ENCODE measurements around the gene LSM2.
"Not testable (repeated sequence)": the region's sequence is repeated elsewhere in the genome, so short reads cannot be mapped to it uniquely, and the experiment has no call there.

The LSM2 gene

DNA sequence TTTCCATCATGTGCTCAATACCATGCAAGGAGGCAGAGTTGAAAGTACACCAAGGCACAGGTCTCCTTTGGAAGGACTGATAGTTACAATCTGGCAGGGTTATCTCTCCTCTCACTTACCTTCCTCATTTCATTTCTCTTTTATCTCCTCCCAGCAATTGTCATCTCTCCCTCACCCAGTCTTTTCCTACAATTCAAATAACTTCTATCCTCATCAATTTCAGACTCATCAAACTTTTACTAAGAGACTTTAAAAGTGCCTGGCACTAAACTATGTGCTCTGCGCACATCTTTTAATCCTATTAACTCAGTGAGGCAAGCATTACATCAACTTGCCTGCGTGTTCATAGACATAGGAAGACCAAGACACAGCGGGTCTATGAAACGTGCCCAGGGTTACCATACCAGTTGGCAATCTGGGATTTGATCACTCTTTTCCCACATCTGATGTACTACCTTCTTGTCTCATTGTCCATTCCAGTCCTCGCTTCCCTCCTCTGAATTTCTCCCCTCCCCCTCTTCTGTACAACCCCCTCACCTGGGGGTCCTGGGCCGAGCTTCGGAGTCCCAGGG, 12.4 kb downstream of the LSM2 start:
- Histone ChIP-seq H3K36me3 (ENCODE audit: control insufficient read depth, insufficient read depth, low read length, severe bottlenecking) (peaks cover 31% of the 10 kb centered on the region), H3K4me1 (ENCODE audit: control insufficient read depth, insufficient read depth, low read length) (peaks cover 3% of the 10 kb centered on the region), H3K9me3 (ENCODE audit: control insufficient read depth, low read length) (no peaks in the 10 kb centered on the region), H3K9ac (ENCODE audit: low read length) (peak overlapping the region; percentile 99), H3K27me3 (replicated peaks; ENCODE audit: control insufficient read depth, insufficient read depth, low read length) (no peaks in the 10 kb centered on the region), H3K4me3 (ENCODE audit: low read length) (peak overlapping the region; percentile 100)
- peak; percentile 65 for DNase-seq (ENCODE audit: low read depth)

DNA sequence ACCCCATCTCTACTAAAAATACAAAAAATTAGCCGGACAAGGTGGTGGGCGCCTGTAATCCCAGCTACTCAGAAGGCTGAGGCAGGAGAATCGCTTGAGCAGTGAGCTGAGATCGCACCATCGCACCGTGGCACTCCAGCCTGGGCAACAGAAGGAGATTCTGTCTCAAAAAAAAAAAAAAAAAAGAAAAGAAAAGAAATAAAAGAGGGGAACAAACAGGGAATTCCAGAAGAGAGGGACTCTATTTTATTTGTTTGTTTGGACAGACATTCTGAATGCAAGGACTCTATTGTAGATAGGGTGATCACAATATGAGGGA, 12.9 kb downstream of the LSM2 start:
- DNase-seq (ENCODE audit: low read depth); H3K27me3 ChIP-seq (replicated peaks; ENCODE audit: control insufficient read depth, insufficient read depth, low read length); H3K9me3 ChIP-seq (ENCODE audit: control insufficient read depth, low read length); H3K4me1 ChIP-seq (ENCODE audit: control insufficient read depth, insufficient read depth, low read length): not testable (repeated sequence)
- H3K36me3 ChIP-seq (ENCODE audit: control insufficient read depth, insufficient read depth, low read length, severe bottlenecking): peaks cover 36% of the 10 kb centered on the region
- peak overlapping the region; percentile 99 for H3K9ac ChIP-seq (ENCODE audit: low read length)
- H3K4me3 ChIP-seq (ENCODE audit: low read length): peak overlapping the region; percentile 100

DNA sequence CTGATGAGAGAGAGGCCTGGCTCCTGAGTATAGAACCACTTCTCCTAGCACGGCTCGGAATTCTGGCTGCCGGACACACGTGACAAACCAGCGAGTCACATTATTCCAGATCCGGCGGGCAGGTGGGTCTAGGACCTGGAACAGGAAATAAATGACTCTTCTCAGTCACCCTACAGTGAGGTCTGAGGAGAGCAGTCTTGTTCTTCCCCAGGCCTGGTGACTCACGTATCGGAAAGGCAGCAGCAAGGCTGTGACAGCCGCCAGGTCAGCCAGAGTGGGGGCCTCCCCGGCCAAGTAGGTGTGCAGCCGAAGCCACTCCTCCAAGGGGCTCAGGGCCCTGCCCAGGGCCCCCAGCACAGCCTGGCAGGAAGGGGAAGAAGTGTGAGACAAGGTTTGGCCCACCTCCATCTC, 14.0 kb downstream of the LSM2 start:
- peaks cover 37% of the 10 kb centered on the region for H3K36me3 ChIP-seq (ENCODE audit: control insufficient read depth, insufficient read depth, low read length, severe bottlenecking)
- peaks cover 3% of the 10 kb centered on the region for H3K4me1 ChIP-seq (ENCODE audit: control insufficient read depth, insufficient read depth, low read length)
- no peaks in the 10 kb centered on the region for H3K9me3 ChIP-seq (ENCODE audit: control insufficient read depth, low read length)
- H3K27me3 ChIP-seq (replicated peaks; ENCODE audit: control insufficient read depth, insufficient read depth, low read length): no peaks in the 10 kb centered on the region
- no peak for DNase-seq (ENCODE audit: low read depth)
- H3K9ac ChIP-seq (ENCODE audit: low read length): no peak overlapping the region
- no peak overlapping the region for H3K4me3 ChIP-seq (ENCODE audit: low read length)

DNA sequence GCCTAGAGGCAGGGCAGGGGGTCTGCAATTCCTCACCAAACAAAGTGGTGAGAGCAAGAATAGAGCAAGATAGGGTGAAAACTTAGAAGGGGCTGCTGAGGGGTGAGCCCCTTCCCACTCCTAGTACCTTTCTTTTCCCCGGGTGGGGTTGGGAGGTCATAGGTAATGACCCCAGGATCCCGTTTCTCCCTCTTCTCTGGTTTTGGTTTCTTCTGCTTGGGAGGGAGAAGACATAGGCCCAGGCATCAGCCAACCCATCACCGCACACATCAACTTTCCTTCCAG, 14.7 kb downstream of the LSM2 start:
- DNase-seq (ENCODE audit: low read depth): no peak
- H3K36me3 ChIP-seq (ENCODE audit: control insufficient read depth, insufficient read depth, low read length, severe bottlenecking): peaks cover 33% of the 10 kb centered on the region
- no peaks in the 10 kb centered on the region for H3K27me3 ChIP-seq (replicated peaks; ENCODE audit: control insufficient read depth, insufficient read depth, low read length)

DNA sequence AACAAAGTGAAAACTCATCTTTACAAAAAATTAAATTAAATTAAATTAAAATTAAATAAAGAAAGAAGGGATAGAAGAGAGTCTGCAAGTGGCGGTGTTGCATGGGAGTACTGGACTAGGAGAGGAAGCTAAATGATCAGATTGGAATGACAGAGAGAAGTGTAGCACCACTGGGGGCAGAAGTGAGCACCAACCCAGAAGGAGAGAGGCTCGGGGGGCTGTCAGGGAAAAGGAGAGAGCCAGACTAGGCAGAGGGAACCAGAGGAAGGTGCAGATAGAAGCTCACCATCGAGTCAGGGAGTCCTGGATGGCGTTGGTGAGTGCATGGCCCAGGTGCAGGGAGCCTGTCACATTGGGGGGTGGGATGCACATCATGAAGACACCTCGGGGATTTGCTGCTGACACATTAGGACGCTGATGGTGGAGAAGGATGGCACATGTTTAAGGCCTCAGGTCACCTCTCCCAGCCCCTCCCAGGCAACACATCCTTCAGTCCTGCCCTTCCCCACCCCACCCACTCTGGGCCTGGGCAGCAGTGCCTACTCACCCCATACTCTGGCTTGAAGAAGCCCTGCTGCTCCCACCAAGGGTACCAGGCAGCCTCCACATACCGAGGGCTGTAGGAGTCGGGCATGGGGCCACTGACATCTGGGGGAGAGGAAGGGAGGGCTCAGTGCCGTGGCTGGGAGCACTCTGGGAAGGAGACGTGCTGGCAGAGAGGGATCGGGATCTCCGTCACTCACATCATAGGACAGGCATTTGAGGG, 15.3 kb downstream of the LSM2 start:
- no peaks in the 10 kb centered on the region for H3K9me3 ChIP-seq (ENCODE audit: control insufficient read depth, low read length)
- H3K9ac ChIP-seq (ENCODE audit: low read length): no peak overlapping the region
- H3K36me3 ChIP-seq (ENCODE audit: control insufficient read depth, insufficient read depth, low read length, severe bottlenecking): peaks cover 32% of the 10 kb centered on the region
- peak; percentile 75 for DNase-seq (ENCODE audit: low read depth)
- H3K4me1 ChIP-seq (ENCODE audit: control insufficient read depth, insufficient read depth, low read length): peaks cover 3% of the 10 kb centered on the region
- H3K27me3 ChIP-seq (replicated peaks; ENCODE audit: control insufficient read depth, insufficient read depth, low read length): no peaks in the 10 kb centered on the region
- no peak overlapping the region for H3K4me3 ChIP-seq (ENCODE audit: low read length)

More for the DNA sequence above, 14.7 kb downstream of the LSM2 start:
- Histone ChIP-seq H3K4me1 (ENCODE audit: control insufficient read depth, insufficient read depth, low read length) (peaks cover 3% of the 10 kb centered on the region), H3K4me3 (ENCODE audit: low read length) (no peak overlapping the region), H3K9ac (ENCODE audit: low read length) (no peak overlapping the region), H3K9me3 (ENCODE audit: control insufficient read depth, low read length) (no peaks in the 10 kb centered on the region)

DNA sequence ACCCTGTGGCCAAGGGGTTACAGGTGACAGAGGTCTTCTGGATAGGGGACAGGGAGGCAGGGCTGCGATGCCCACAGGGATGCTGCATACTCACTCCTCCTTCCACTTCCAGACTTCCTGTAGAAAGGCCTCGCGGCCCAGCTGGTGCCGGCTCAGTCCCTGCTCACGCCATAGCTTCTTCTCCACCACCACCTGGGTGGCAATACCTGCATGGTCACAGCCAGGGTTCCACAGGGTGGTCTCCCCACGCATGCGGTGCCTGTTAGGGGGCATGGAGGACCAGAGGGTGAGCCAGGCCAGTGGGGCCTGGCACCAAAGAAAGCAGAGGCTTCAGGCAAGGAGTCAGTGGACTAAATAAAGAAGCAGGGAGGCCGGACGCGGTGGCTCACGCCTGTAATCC, 21.3 kb downstream of the LSM2 start:
- no peak overlapping the region for H3K9ac ChIP-seq (ENCODE audit: low read length)
- peaks cover 65% of the 10 kb centered on the region for H3K36me3 ChIP-seq (ENCODE audit: control insufficient read depth, insufficient read depth, low read length, severe bottlenecking)

DNA sequence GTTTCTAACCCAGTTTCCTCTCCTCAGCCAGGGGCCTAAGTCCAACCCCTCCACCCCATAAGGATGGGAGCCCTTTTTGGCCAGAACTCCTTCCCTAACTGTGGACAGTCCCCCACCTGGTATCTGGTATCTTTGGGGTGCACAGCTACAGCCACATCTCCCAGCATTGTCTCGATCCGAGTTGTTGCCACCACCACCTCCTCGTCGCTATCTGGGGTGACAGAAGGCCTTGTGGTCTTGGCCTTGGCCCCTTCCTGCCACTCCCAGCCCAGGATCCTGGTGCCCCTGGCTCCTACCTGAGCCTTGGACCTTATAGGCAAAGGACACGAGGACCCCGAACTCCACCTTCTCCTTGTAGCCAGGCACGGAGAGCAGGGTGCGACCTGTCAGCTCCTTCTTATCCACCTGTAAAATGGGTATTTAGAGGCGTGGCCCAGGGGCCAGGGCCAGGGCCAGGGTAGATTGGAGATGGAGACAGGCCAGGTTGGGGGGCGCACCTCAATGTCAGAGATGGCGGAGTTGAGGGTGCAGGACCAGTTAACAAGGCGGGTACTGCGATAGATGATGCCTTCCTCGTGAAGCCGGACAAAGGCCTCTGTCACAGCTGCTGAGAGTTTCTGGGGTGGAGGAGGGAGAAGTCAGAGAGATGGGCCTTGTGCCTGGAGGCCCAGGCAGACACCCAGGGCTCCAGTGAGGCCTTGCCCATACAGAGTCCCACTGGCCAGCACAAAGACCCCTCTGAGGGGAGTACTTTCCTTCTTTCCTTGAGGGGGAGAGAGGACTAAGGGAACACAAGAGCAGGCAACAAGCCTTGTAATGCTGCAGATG, 22.5 kb downstream of the LSM2 start:
- Histone ChIP-seq H3K27me3 (replicated peaks; ENCODE audit: control insufficient read depth, insufficient read depth, low read length) (no peaks in the 10 kb centered on the region), H3K36me3 (ENCODE audit: control insufficient read depth, insufficient read depth, low read length, severe bottlenecking) (peaks cover 72% of the 10 kb centered on the region)

More for the DNA sequence above, 21.3 kb downstream of the LSM2 start:
- H3K27me3 ChIP-seq (replicated peaks; ENCODE audit: control insufficient read depth, insufficient read depth, low read length): no peaks in the 10 kb centered on the region
- no peak for DNase-seq (ENCODE audit: low read depth)
- no peak overlapping the region for H3K4me3 ChIP-seq (ENCODE audit: low read length)
- no peaks in the 10 kb centered on the region for H3K4me1 ChIP-seq (ENCODE audit: control insufficient read depth, insufficient read depth, low read length)
- H3K9me3 ChIP-seq (ENCODE audit: control insufficient read depth, low read length): no peaks in the 10 kb centered on the region

DNA sequence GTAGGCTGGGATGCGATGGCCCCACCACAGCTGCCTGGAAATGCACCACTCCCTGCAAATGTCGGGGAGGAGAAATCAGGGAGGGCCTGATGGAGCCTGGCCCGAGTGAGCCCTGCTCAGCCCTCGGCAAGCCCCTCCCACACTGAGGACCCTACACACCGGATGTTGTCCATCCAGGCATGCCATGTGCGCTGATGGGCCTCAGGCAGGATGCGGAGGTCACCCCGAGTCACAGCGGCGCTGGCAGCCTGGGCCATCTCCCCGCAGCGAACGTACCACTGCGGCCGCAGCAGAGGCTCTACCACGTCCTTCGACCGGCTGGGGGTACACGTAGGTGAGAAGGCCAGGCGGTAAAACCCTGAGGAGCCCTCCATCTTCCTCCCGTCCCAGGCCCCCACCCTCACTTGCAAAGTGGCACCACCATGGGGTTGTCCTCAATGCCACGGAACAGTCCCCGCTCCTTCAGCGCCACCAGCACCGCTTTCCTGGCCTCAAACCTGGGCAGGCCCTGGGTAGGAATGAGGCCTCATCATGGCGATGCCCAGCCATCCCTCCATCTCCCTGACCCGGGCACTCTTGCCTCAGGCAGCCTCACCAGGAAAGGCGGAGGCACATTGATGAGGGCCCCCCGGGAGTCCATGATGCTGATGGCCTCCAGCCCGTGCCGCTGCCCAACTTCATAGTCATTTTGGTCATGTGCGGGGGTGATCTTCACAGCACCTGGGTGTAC, 24.5 kb downstream of the LSM2 start:
- Histone ChIP-seq H3K27me3 (replicated peaks; ENCODE audit: control insufficient read depth, insufficient read depth, low read length) (no peaks in the 10 kb centered on the region), H3K4me1 (ENCODE audit: control insufficient read depth, insufficient read depth, low read length) (peaks cover 2% of the 10 kb centered on the region), H3K9ac (ENCODE audit: low read length) (no peak overlapping the region), H3K4me3 (ENCODE audit: low read length) (no peak overlapping the region), H3K36me3 (ENCODE audit: control insufficient read depth, insufficient read depth, low read length, severe bottlenecking) (peaks cover 79% of the 10 kb centered on the region), H3K9me3 (ENCODE audit: control insufficient read depth, low read length) (no peaks in the 10 kb centered on the region)
- DNase-seq (ENCODE audit: low read depth): no peak

More for the DNA sequence above, 22.5 kb downstream of the LSM2 start:
- H3K9ac ChIP-seq (ENCODE audit: low read length): no peak overlapping the region
- no peak for DNase-seq (ENCODE audit: low read depth)
- no peaks in the 10 kb centered on the region for H3K9me3 ChIP-seq (ENCODE audit: control insufficient read depth, low read length)
- no peaks in the 10 kb centered on the region for H3K4me1 ChIP-seq (ENCODE audit: control insufficient read depth, insufficient read depth, low read length)
- H3K4me3 ChIP-seq (ENCODE audit: low read length): no peak overlapping the region

DNA sequence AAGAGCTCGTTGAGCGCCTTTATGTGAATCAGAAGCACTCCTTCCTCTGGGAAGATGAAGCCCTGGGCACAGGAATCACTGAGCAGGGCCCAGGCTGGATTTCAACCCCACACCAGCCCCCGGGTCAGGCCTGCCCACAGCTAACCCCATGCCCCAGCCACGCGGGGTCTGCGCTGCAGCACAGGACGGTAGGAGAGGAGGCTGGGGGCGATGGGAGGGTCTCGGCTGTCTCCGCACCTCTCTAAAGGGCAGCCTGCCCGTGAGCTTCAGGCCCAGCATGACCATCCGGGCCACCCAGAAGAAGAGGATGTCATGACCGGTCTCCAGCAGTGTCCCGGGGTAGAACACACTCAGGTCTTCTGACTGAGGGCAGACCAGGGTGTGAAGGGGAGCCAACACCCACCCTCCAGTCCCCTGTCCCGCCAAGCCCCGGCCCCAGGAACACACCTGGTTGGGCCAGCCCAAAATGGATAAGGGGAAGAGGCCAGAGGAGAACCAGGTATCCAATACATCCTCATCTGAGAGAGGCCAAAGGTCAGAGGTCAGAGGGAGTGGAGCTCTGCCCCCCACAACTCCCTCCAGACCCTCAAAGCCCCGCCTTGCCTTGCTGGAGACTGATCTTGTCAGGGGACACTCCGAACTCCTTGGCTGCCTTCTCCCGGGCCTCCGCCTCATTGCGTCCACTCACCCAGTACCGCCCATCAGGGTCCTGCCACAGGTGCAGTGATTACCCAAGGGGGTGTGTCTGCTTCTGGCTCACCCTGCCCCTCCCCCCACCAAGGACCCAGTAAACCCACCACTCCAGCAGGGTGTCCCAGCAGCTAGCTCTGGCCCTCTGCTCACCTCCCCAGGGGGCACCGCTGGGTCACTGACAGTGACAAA, 25.3 kb downstream of the LSM2 start:
- H3K9ac ChIP-seq (ENCODE audit: low read length): no peak overlapping the region
- no peak for DNase-seq (ENCODE audit: low read depth)
- peaks cover 8% of the 10 kb centered on the region for H3K4me1 ChIP-seq (ENCODE audit: control insufficient read depth, insufficient read depth, low read length)
- peaks cover 79% of the 10 kb centered on the region for H3K36me3 ChIP-seq (ENCODE audit: control insufficient read depth, insufficient read depth, low read length, severe bottlenecking)
- no peaks in the 10 kb centered on the region for H3K9me3 ChIP-seq (ENCODE audit: control insufficient read depth, low read length)
- no peak overlapping the region for H3K4me3 ChIP-seq (ENCODE audit: low read length)
- H3K27me3 ChIP-seq (replicated peaks; ENCODE audit: control insufficient read depth, insufficient read depth, low read length): no peaks in the 10 kb centered on the region

DNA sequence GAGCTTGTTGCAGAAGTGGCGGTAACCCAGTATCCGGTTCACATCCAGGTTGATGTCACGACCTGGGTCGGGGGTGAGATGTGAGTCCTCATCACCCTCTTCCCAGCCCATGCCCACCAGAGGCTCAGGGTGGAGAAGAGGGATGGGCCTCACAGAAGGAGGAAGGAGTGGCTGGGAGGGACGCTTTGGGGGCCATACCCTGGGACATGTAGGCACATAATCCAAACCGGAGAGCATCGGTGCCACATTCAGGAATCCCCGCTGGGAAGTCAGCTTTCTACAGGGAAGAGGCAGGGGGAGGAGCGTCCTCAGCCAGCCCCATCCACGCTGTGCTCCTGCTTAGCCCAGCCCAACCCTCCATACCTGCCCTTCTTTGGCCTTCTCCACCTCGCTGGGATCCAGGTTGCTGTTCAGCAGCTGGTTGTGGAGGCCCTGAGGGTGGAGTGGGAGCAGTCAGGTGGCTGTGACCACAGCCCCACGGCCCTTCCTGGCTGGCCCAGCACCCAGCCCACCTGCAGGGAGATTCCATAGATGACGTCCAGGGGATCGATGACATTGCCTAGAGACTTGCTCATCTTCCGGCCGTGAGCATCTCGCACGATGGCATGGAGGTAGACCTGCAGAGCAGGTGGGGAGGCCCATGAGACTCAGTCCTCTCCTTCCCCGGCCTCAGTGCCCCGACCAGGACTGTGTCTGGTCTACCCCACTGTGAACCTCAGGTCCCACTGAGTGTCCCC, 26.1 kb downstream of the LSM2 start:
- H3K4me1 ChIP-seq (ENCODE audit: control insufficient read depth, insufficient read depth, low read length): peaks cover 8% of the 10 kb centered on the region
- H3K36me3 ChIP-seq (ENCODE audit: control insufficient read depth, insufficient read depth, low read length, severe bottlenecking): peaks cover 78% of the 10 kb centered on the region
- no peaks in the 10 kb centered on the region for H3K27me3 ChIP-seq (replicated peaks; ENCODE audit: control insufficient read depth, insufficient read depth, low read length)
- H3K9ac ChIP-seq (ENCODE audit: low read length): no peak overlapping the region
- H3K9me3 ChIP-seq (ENCODE audit: control insufficient read depth, low read length): no peaks in the 10 kb centered on the region
- no peak overlapping the region for H3K4me3 ChIP-seq (ENCODE audit: low read length)
- DNase-seq (ENCODE audit: low read depth): no peak

Measured in adipocyte (in vitro differentiated cells).